Endothelial cell (in vitro differentiated cells): Measurements from ENCODE around the gene TM4SF18. TPM values are rescaled to one million over a fixed set of nuclear protein-coding genes. Genes with fewer than 3 reads are reported as not detected.
"Not testable (repeated sequence)": the region's sequence is repeated elsewhere in the genome, so short reads cannot be mapped to it uniquely, and the experiment has no call there.

ENCODE experiments used
- DNase-seq: peaks from one replicate; pipeline ENCODE4 v3.0.0; 2021; ENCODE audit warnings: low spot score
- H3K27ac Mint-ChIP-seq: one replicate; pipeline ENCODE4 v1.8.0; 2021; ENCODE audit warnings: mixed read lengths, inconsistent platforms; ENCODE audit not compliant: unreplicated experiment
- H3K27me3 Mint-ChIP-seq: one replicate; pipeline ENCODE4 v1.8.0; 2021; ENCODE audit warnings: mild to moderate bottlenecking, moderate library complexity, mixed read lengths, inconsistent platforms; ENCODE audit not compliant: unreplicated experiment
- H3K36me3 Mint-ChIP-seq: one replicate; pipeline ENCODE4 v1.8.0; 2021; ENCODE audit warnings: mild to moderate bottlenecking, low read depth, mixed read lengths, inconsistent platforms; ENCODE audit not compliant: unreplicated experiment
- H3K4me1 Mint-ChIP-seq: one replicate; pipeline ENCODE4 v1.8.0; 2021; ENCODE audit warnings: mild to moderate bottlenecking, mixed read lengths, inconsistent platforms; ENCODE audit not compliant: unreplicated experiment
- H3K4me3 Mint-ChIP-seq: one replicate; pipeline ENCODE4 v1.8.0; 2021; ENCODE audit warnings: mild to moderate bottlenecking, mixed read lengths, inconsistent platforms; ENCODE audit not compliant: unreplicated experiment
- H3K9me3 Mint-ChIP-seq: one replicate; pipeline ENCODE4 v1.8.0; 2021; ENCODE audit warnings: mixed read lengths, inconsistent platforms; ENCODE audit not compliant: unreplicated experiment
- long read RNA-seq: library from polyadenylated mRNA; unstranded; transcript quantifications from one replicate; pipeline ENCODE4 v2.0.0, GENCODE V29; 2020; ENCODE audit not compliant: unreplicated experiment
- total RNA-seq: library from RNA; stranded (reverse); fragmentation: NEBNext Ultra II Directional; extraction: Animal tissue kit (Norgen Biotek cat#: 25700); gene quantifications from one replicate; pipeline ENCODE4 v1.2.1, GENCODE V29; 2021; ENCODE audit not compliant: unreplicated experiment
- TF ChIP-seq, protein P1 (sequence below): fragments of 200-600 bp; sonication (generic); IDR thresholded peaks from one replicate; pipeline ENCODE4 v1.5.0; 2021; ENCODE audit warnings: antibody characterized with exemption; ENCODE audit not compliant: unreplicated experiment

Gene TM4SF18, protein sequence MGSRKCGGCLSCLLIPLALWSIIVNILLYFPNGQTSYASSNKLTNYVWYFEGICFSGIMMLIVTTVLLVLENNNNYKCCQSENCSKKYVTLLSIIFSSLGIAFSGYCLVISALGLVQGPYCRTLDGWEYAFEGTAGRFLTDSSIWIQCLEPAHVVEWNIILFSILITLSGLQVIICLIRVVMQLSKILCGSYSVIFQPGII
- 57.4 TPM for total RNA-seq
- long read RNA-seq, transcript TM4SF18-203 (5 exons, 907 nt), result minor isoform, 6 of 35 reads
- long read RNA-seq, transcript TM4SF18-201 (6 exons, 3,852 nt), result major isoform, 27 of 35 reads
- long read RNA-seq, partial matches to known transcripts, result 1 of 35 reads
- long read RNA-seq, other reads (novel, unspliced or antisense), result 1 of 35 reads

DNA sequence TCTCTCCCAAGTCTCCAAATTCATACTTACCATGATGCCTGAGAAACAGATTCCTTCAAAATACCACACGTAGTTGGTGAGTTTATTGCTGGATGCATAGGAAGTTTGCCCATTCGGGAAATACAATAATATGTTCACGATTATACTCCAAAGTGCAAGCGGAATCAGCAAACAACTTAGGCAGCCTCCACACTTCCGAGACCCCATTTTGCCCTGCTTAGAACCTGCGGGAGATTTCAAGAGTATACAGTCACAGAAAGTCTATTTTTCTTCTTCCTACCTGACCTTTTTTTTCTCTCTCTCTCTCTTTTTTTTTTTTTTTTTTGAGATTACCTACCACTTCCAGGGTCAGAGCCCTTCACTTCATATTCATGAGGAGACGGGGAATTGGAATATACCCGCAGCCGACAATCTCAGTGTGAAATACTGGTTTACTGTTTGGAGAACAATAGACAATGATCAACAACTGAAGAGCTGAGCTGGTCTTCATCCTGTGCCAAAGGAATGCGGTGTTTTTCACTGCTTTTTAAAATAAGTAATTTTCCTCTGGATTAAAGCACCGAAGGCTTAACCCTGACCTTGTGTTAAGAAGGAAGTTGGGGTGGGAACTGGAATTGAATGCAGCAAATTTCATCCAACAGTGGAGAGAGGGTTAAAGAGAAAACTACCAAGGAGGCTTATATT is at the start of gene TM4SF18:
Gene TM4SF18, minus strand, starts transcription at position 461 of the 684 bp plus-strand sequence. Its CDS starts 254 bp downstream, at position 207.
- peak within 1 kb of the TSS; percentile 95 for H3K27ac Mint-ChIP-seq
- no peaks in the 10 kb centered on the region for H3K27me3 Mint-ChIP-seq
- H3K4me3 Mint-ChIP-seq, result peak within 1 kb of the TSS; percentile 86
- TF ChIP-seq, protein P1, sequence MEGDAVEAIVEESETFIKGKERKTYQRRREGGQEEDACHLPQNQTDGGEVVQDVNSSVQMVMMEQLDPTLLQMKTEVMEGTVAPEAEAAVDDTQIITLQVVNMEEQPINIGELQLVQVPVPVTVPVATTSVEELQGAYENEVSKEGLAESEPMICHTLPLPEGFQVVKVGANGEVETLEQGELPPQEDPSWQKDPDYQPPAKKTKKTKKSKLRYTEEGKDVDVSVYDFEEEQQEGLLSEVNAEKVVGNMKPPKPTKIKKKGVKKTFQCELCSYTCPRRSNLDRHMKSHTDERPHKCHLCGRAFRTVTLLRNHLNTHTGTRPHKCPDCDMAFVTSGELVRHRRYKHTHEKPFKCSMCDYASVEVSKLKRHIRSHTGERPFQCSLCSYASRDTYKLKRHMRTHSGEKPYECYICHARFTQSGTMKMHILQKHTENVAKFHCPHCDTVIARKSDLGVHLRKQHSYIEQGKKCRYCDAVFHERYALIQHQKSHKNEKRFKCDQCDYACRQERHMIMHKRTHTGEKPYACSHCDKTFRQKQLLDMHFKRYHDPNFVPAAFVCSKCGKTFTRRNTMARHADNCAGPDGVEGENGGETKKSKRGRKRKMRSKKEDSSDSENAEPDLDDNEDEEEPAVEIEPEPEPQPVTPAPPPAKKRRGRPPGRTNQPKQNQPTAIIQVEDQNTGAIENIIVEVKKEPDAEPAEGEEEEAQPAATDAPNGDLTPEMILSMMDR, result no peak
- no peak for DNase-seq
- H3K9me3 Mint-ChIP-seq, result no peaks in the 10 kb centered on the region
- H3K4me1 Mint-ChIP-seq, result peaks cover 27% of the 10 kb centered on the region
- H3K36me3 Mint-ChIP-seq, result no peaks in the 10 kb centered on the region

DNA sequence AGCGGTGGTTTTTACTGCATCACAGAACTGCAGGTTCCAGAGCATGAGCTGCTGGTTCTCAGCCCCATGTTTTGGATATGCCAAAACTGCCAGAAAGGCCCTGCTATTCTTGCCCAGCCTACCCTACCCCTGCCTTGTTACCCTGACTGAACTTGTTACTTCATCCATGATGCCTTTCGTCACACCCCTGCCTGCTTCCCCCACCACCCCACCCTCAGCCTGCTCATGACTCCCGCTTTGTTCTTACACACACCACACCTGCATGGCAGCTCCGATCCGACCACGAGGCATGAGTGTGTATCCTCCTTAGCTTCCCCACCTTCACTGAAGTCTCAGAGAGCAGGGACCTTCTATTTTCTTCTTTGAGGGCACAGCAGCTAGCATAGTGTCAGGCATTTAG is 49.1 kb upstream of the TM4SF18 start:
- Mint-ChIP-seq H3K9me3 (peaks cover 8% of the 10 kb centered on the region), H3K36me3 (peaks cover 16% of the 10 kb centered on the region), H3K27ac (no peak overlapping the region), H3K4me3 (no peak overlapping the region), H3K4me1 (peaks cover 29% of the 10 kb centered on the region), H3K27me3 (peaks cover 6% of the 10 kb centered on the region)
- DNase-seq, result no peak
- TF ChIP-seq, protein P1, result no peak

DNA sequence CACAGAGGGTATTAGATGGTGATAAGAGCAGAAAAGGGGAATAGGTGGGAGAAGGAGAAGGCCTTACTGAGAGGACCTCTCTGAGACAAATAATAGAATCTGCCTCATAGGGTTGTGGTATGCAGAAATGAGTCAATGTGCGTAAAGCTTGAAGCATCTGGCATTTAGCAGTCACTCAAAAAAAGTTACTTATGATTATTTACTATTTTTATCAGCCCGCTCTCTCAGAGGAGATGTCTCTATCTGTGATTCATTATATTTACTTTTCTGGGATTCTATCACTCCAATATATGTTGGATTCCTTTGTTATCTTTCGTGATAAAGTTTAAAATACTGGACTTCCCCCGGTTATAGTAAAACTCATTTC is 48.6 kb upstream of the TM4SF18 start:
- Mint-ChIP-seq H3K9me3 (peaks cover 8% of the 10 kb centered on the region), H3K27me3 (peaks cover 6% of the 10 kb centered on the region), H3K4me1 (peaks cover 32% of the 10 kb centered on the region), H3K4me3 (no peak overlapping the region), H3K27ac (no peak overlapping the region), H3K36me3 (peaks cover 16% of the 10 kb centered on the region)
- TF ChIP-seq, protein P1, result no peak
- DNase-seq, result no peak

DNA sequence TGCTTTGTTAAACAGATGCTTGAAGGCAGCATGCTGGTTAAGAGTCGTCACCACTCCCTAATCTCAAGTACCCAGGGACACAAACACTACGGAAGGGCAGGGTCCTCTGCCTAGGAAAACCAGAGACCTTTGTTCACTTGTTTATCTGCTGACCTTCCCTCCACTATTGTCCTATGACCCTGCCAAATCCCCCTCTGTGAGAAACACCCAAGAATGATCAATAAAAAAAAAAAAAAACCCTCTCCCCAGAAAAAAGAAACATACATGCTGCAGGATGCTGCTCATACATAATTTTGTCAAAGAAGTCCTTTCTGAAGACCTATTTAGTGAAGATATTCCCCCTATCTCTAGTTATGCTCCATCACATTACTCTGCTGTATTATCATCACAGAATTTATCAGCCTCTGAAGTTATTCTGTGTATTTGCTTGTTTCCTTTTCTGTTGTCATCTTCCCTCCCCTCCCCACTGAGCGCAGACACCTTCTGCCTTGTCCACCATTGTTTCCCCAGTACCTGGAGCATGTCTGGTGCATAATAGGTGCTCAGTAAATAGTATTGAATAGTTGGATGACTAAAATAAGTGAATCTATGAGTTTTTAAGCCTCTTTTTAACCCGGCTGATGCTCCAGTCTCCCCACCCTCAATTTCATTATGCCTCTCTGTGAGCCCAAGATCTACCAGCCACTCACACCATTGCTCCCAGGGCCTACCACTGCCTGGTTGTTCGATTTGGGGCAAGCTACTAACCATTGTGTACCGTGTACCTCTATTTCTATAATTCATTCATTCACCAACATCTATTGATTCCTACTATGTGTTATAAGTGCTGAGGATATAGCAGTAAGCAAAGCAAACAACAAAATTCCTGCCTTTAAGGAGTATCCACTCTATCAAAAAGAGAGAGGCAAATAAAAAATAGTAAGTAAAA is 48.0 kb upstream of the TM4SF18 start:
- peaks cover 16% of the 10 kb centered on the region for H3K36me3 Mint-ChIP-seq
- peak overlapping the region; percentile 74 for H3K27ac Mint-ChIP-seq
- DNase-seq, result no peak
- TF ChIP-seq, protein P1, result no peak
- peaks cover 3% of the 10 kb centered on the region for H3K27me3 Mint-ChIP-seq
- peaks cover 8% of the 10 kb centered on the region for H3K9me3 Mint-ChIP-seq
- H3K4me3 Mint-ChIP-seq, result peak overlapping the region; percentile 13
- peaks cover 32% of the 10 kb centered on the region for H3K4me1 Mint-ChIP-seq

DNA sequence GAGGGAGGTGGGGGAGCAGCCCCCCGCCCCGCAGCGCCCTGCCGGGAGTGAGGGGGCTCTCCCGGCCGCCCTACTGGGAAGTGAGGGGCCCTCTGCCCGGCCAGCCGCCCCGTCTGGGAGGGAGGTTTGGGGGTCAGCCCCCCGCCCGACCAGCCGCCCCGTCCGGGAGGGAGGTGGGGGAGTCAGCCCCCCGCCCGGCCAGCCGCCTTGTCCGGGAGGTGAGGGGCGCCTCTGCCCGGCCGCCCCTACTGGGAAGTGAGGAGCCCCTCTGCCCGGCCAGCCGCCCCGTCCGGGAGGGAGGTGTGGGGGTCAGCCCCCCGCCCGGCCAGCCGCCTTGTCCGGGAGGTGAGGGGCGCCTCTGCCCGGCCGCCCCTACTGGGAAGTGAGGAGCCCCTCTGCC is 46.8 kb upstream of the TM4SF18 start:
- peaks cover 16% of the 10 kb centered on the region for H3K36me3 Mint-ChIP-seq
- H3K27ac Mint-ChIP-seq, H3K9me3 Mint-ChIP-seq, H3K27me3 Mint-ChIP-seq, DNase-seq, H3K4me3 Mint-ChIP-seq: not testable (repeated sequence)
- peaks cover 32% of the 10 kb centered on the region for H3K4me1 Mint-ChIP-seq
